CD14-positive monocyte (primary cell): ENCODE data around the gene MACC1. TPM values are rescaled to one million over a fixed set of nuclear protein-coding genes. Genes with fewer than 3 reads are reported as not detected.

ENCODE experiments used
- DNase-seq, 3 donors: peaks; one replicate each; pipeline ENCODE4 v3.0.0-alpha.2; 2011 to 2022
- H2AFZ ChIP-seq: 2 replicates; pipeline ENCODE4 v1.6.0; 2012; ENCODE audit warnings: mild to moderate bottlenecking, low read depth, low read length, inconsistent platforms; ENCODE audit not compliant: insufficient read depth, poor library complexity, severe bottlenecking
- H3K27ac ChIP-seq, 2 donors: 1 replicate in 1 of 2; 2 replicates in 1 of 2; pipeline ENCODE4 v1.5.1; 2012 to 2013; ENCODE audit warnings: low read length in 2 of 2, control low read depth in 1 of 2, inconsistent platforms in 1 of 2, low read depth in 1 of 2, mild to moderate bottlenecking in 1 of 2
- H3K27me3 ChIP-seq, 2 donors: one replicate each; pipeline versions ENCODE4 v1.6.0 to v1.6.1; 2011 to 2013; ENCODE audit warnings: low read length in 2 of 2; ENCODE audit not compliant: control insufficient read depth in 2 of 2, insufficient read depth in 2 of 2
- H3K36me3 ChIP-seq, 2 donors: replicated peaks in 1 of 2; 1 replicate in 1 of 2; 2 replicates in 1 of 2; pipeline versions ENCODE4 v1.5.1 to v1.6.1; 2012 to 2013; ENCODE audit warnings: low read length in 2 of 2, control low read depth in 1 of 2, inconsistent platforms in 1 of 2, mild to moderate bottlenecking in 1 of 2; ENCODE audit not compliant: insufficient read depth in 2 of 2, control insufficient read depth in 1 of 2
- H3K4me1 ChIP-seq, 2 donors: 1 replicate in 1 of 2; 2 replicates in 1 of 2; pipeline versions ENCODE4 v1.5.1 to v1.6.1; 2012 to 2013; ENCODE audit warnings: low read length in 2 of 2, control low read depth in 1 of 2, inconsistent platforms in 1 of 2, mild to moderate bottlenecking in 1 of 2, moderate library complexity in 1 of 2; ENCODE audit not compliant: insufficient read depth in 2 of 2, control insufficient read depth in 1 of 2
- H3K4me2 ChIP-seq: replicated peaks from 2 replicates; pipeline ENCODE3; 2012; ENCODE audit warnings: low read length, moderate library complexity, mild to moderate bottlenecking; ENCODE audit not compliant: poor library complexity, severe bottlenecking; ENCODE audit errors: extremely low read depth
- H3K4me3 ChIP-seq, 3 experiments: fragments of 200-600 bp in 1 of 3; sonication (generic) in 1 of 3; replicated peaks in 1 of 3; 1 replicate in 2 of 3; 2 replicates in 1 of 3; pipeline ENCODE4 v1.5.1; 2011 to 2013; ENCODE audit warnings: low read length in 3 of 3, mild to moderate bottlenecking in 3 of 3, control low read depth in 2 of 3, low read depth in 2 of 3, inconsistent platforms in 1 of 3, moderate library complexity in 1 of 3
- H3K79me2 ChIP-seq: 2 replicates; pipeline ENCODE4 v1.6.0; 2012; ENCODE audit warnings: mild to moderate bottlenecking, control low read depth, inconsistent platforms, low read length, moderate library complexity; ENCODE audit not compliant: insufficient read depth
- H3K9ac ChIP-seq: 2 replicates; pipeline ENCODE4 v1.6.0; 2017; ENCODE audit warnings: low read length, mild to moderate bottlenecking; ENCODE audit not compliant: insufficient read depth, poor library complexity, severe bottlenecking
- H3K9me3 ChIP-seq, 2 donors: replicated peaks in 1 of 2; 1 replicate in 1 of 2; 2 replicates in 1 of 2; pipeline versions ENCODE4 v1.5.1 to v1.6.1; 2012 to 2013; ENCODE audit warnings: low read length in 2 of 2, control low read depth in 1 of 2; ENCODE audit not compliant: control insufficient read depth in 1 of 2, insufficient read depth in 1 of 2
- H4K20me1 ChIP-seq: 2 replicates; pipeline ENCODE4 v1.6.0; 2012; ENCODE audit warnings: mild to moderate bottlenecking, low read length, control low read depth, moderate library complexity; ENCODE audit not compliant: insufficient read depth
- H3K27ac Mint-ChIP-seq, 7 donors: one replicate each; pipeline ENCODE4 v1.8.0; 2020; ENCODE audit warnings: mild to moderate bottlenecking in 7 of 7, mixed read lengths in 7 of 7, moderate library complexity in 6 of 7, inconsistent platforms in 2 of 7
- H3K27me3 Mint-ChIP-seq, 3 donors: one replicate each; pipeline ENCODE4 v1.8.0; 2021 to 2022; ENCODE audit warnings: low read depth in 3 of 3, mild to moderate bottlenecking in 3 of 3, mixed read lengths in 3 of 3, moderate library complexity in 3 of 3, inconsistent platforms in 1 of 3
- H3K36me3 Mint-ChIP-seq, 2 donors: one replicate each; pipeline ENCODE4 v1.8.0; 2020; ENCODE audit warnings: mixed read lengths in 2 of 2, inconsistent platforms in 1 of 2, mild to moderate bottlenecking in 1 of 2
- H3K4me1 Mint-ChIP-seq: one replicate; pipeline ENCODE4 v1.8.0; 2020; ENCODE audit warnings: mild to moderate bottlenecking, mixed read lengths
- H3K4me3 Mint-ChIP-seq, 2 donors: one replicate each; pipeline ENCODE4 v1.8.0; 2020; ENCODE audit warnings: mild to moderate bottlenecking in 2 of 2, mixed read lengths in 2 of 2, moderate library complexity in 1 of 2
- H3K9me3 Mint-ChIP-seq, 7 donors: one replicate each; pipeline ENCODE4 v1.8.0; 2020 to 2022; ENCODE audit warnings: mixed read lengths in 7 of 7, mild to moderate bottlenecking in 6 of 7, moderate library complexity in 6 of 7, inconsistent platforms in 2 of 7
- CTCF ChIP-seq: fragments of 200-600 bp; IDR thresholded peaks from one replicate; pipeline ENCODE4 v1.8.0; 2022; ENCODE audit warnings: antibody characterized with exemption, mild to moderate bottlenecking
- WGBS: methylation state at CpG from one replicate; pipeline ENCODE4 v1.1.5; 2013; ENCODE audit warnings: missing lambda C conversion rate; ENCODE audit not compliant: insufficient coverage; 5-methylcytosine and 5-hydroxymethylcytosine counted together
- intact Hi-C, 2 donors: fragments of 100-400 bp; cut with micrococcal nuclease; formaldehyde crosslinking; loops; one replicate each; pipeline versions ENCODE4 v1.15.0 to v1.15.1; 2023
- polyA plus RNA-seq, 3 donors: library from polyadenylated mRNA; depleted of rRNA in 1 of 3; unstranded in 2 of 3; stranded (reverse) in 1 of 3; fragments of 300-500 nt in 2 of 3; fragments of >200 nt in 1 of 3; fragmentation: Illumina TruSeq in 2 of 3; gene quantifications; 1 replicate in 2 of 3; 2 replicates in 1 of 3; pipeline ENCODE4 v1.2.3, GENCODE V29; 2012 to 2021

Gene MACC1
- polyA plus RNA-seq, 3 donors = not detected

- no peaks in the 10 kb centered on the region for H3K4me1 Mint-ChIP-seq
- Histone ChIP-seq H2AFZ (no peak overlapping the region), H3K4me1 (no peaks in the 10 kb centered on the region), H3K36me3 (no peaks in the 10 kb centered on the region), H3K79me2 (no peaks in the 10 kb centered on the region), H3K9ac (no peak overlapping the region), H3K27me3 (no peaks in the 10 kb centered on the region), H3K4me3 (no peak overlapping the region), H4K20me1 (no peaks in the 10 kb centered on the region), H3K9me3 (no peaks in the 10 kb centered on the region), H3K4me2 (no peak overlapping the region), H3K27ac (no peak overlapping the region)
- no peak overlapping the region for H3K27ac Mint-ChIP-seq
- TF ChIP-seq CTCF = no peak
- intact Hi-C loops = no loop called here
- H3K4me3 Mint-ChIP-seq = no peak overlapping the region
- no CpG with 5 or more reads among the region's 1 CpG for WGBS
- DNase-seq = no peak
- peaks cover 0 to 4% (median 0%) of the 10 kb centered on the region in 7 donors for H3K9me3 Mint-ChIP-seq
- H3K36me3 Mint-ChIP-seq = no peaks in the 10 kb centered on the region
- H3K27me3 Mint-ChIP-seq = no peaks in the 10 kb centered on the region
Observed at GRCh38 chr7:20104696-20105095, 112.5 kb downstream of the MACC1 start.

- Histone ChIP-seq H3K4me2 (no peak overlapping the region), H3K79me2 (no peaks in the 10 kb centered on the region), H3K36me3 (no peaks in the 10 kb centered on the region), H3K27me3 (no peaks in the 10 kb centered on the region), H3K9ac (no peak overlapping the region), H2AFZ (no peak overlapping the region), H3K9me3 (no peaks in the 10 kb centered on the region), H3K27ac (no peak overlapping the region), H3K4me1 (no peaks in the 10 kb centered on the region), H3K4me3 (no peak overlapping the region), H4K20me1 (no peaks in the 10 kb centered on the region)
- Mint-ChIP-seq H3K27me3 (no peaks in the 10 kb centered on the region), H3K4me3 (no peak overlapping the region), H3K4me1 (no peaks in the 10 kb centered on the region), H3K36me3 (no peaks in the 10 kb centered on the region), H3K27ac (no peak overlapping the region), H3K9me3 (peaks cover 0 to 10% (median 0%) of the 10 kb centered on the region in 7 donors)
- no CpG with 5 or more reads among the region's 1 CpG for WGBS
- intact Hi-C loops = no loop called here
- no peak for TF ChIP-seq CTCF
- no peak for DNase-seq
Observed at GRCh38 chr7:20102982-20103381, 114.2 kb downstream of the MACC1 start.
